HUDEP-2 (cell line): ENCODE data around the gene ACAD9.
"Not testable (repeated sequence)": the region's sequence is repeated elsewhere in the genome, so short reads cannot be mapped to it uniquely, and the experiment has no call there.

Experiments
- DNase-seq, 76 experiments: peaks; one replicate each; lab custom pipeline; 2025; ENCODE audit not compliant: unreplicated experiment in 76 of 76; lab: John Stamatoyannopoulos, UW

ACAD9 gene

DNA sequence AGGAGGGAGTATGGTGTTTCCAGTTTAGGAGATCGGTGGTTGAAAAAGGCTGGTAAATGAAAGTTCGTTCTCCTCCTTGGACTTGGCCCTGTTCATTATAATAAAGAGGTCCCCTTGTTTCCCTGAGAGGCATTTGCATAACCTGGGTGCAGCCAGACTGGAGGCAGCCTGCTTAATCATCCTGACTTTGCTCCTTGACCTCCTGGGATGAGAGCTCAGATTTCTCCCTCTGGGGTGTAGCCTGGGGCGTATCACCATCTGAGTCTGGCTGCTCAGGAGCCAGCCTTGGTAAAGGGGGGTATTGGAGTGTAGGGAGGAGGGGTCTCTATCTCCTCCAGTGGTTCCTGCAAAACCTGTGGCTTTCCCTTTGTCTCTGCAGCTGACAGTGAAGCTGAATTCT lies 21.3 kb upstream of the ACAD9 start:
- DNase-seq = no peak

DNA sequence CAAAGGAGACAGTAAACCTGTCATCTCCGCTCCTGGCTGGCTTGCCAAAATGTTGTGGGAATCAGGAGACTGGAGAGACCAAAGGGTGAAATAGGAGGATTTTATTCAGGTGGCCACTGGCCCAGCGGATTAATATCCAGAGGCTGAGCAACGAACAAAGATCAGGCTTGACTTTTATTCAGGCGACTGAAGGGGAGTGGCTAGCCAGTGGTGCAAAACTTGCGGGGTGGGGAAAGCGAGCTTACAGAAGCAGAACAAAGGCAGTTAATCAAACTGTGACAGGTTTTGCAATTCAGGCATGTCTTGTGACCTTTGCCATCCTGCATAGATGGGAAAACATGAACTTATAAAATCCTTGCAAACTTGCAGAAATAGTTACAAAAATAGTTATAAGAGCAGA lies 19.8 kb upstream of the ACAD9 start:
- DNase-seq = no peak

DNA sequence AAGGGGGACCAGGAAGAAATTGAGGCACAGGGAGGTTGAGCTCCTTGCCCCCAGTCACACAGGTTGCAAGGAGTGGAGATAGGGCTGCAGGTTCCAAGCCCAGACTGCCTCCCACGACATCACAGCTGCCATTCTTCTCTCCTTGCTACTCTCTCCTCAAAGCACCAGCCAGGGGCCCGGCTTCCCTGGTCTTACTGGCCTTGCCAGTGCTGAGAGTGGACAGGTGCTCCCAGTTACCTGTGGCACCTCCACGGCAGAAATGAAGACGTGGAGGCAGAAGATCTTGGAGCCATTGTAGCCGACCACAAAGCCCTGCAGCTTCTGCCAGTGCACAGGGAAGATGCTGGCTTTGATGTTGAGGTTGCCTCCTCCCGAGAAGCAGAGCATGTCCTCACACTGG lies 17.9 kb upstream of the ACAD9 start:
- no peak for DNase-seq

DNA sequence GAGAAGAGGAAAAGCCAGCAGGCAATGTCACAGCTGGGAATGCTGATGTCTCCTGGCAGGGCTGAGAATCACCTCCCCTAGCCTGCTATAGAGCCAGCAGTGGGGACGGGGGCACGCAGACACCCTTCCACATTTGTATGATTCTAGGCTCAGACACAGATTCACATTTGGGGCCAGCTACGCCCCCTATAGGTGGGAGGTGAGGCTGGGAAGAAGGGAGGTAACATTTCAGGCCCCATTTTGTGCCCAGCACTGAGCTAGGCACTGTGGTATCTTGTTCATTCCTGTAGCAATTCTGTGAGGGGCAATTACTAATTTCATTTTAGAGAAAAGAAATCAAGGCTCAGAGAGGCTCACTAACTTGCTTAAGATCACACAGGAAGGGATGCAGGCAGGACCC lies 15.9 kb upstream of the ACAD9 start:
- peak in 2 of 76 experiments; percentile 8 to 16 for DNase-seq

DNA sequence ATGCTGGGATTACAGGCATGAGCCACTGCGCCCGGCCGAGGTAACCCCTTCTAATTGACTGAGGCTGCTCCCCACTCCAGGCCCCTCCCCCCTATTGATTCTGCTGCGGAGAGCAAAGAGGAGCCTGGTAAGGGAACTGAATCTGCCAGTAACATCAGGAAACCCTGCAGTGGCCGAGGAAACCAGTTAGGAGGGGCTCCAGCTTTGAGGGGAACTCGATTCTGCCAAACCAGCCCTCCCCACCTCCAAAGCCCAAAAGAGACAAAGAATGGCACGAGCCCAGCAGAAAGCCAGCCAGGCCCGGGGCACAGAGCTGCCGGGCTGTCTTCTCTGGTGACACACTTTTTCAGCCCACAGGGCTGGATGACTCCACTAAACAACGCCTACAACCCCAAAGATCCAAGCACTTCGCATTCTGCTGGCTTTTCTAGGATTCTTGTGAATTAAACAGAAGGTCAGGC lies 15.0 kb upstream of the ACAD9 start:
- no peak for DNase-seq

GRCh38 chr3:128864849-128865804 lies 14.3 kb upstream of the ACAD9 start:
- peak in 73 of 76 experiments; percentile 13 to 92 (median 72) for DNase-seq

DNA sequence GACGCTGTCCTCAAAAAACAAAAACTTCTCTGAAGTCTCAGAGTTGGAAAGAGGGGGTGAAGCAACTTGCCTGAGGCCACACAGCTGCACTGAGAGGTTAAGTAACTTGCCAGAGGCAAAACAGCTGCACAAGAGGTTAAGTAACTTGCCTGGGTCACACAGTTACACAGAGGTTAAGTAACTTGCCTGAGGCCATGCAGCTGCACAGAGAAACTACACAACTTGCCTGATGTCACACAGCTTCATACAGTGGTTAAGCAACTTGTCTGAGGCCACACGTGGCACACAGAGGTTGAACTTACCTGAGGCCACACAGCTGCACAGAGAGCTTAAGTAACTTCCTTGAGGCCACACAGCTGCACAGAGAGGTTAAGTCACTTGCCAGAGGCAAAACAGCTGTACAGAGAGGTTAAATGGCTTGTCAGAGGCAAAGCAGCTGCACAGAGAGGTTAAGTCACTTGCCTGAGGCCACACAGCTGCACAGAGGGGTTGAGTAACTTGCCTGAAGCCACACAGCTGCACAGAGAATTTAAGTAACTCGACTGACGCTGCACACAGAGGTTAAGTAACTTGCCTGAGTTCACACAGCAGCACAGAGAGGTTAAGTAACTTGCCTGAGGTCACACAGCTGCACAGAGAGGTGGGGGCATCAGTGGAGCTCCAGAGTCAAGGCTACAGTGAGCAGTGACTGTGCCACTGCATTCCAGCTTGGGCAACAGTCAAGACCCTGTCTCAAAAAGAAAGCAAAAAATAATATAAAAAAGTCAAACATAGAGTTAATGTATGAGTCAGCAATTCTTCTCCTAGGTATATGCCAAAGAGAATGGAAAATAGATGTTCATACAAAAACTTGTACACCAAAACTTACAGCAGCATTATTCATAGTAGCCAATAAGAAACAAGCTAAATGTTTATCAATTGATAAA lies 12.0 kb upstream of the ACAD9 start:
- DNase-seq = no peak

DNA sequence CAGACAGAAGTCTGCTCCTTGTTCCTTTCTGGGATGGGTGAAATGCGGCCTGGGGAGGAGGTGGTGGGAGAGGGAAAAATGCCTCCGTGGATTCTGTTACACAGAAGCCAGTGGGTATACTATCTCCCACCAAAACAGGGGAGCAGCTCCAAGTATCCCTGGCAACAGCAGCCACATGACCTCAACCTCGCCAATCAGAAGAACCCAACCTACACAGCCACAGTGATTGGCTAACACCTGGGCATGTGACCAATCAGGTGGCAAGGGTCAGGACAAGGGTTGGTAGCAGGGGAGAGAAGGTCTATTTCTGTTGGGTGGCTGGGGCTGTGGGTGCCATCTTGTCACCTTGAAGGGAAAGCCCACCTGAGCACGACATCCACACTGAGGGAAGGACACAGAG lies 9.1 kb upstream of the ACAD9 start:
- DNase-seq = peak in 1 of 76 experiments; percentile 15

- DNase-seq = no peak
Measured at GRCh38 chr3:128872282-128872681, 7.1 kb upstream of the ACAD9 start.

DNA sequence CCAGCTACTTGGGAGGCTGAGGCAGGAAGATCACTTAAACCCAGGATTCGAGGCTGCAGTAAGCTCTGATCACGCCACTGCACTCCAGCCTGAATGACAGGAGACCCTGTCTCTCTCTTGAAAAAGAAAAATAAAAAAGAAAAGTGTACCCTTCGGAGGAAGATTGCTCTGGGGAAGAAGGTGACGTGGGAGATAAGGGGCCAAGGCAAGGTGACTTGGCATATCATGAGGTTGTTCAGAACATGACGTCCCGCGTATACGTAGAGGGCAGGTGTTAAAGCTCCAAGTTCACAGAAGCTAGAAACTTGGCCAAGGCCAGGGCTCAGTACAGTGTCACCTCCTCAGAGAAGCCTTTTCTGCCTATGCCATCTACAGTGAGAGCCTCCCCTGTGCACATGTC lies 6.7 kb upstream of the ACAD9 start:
- no peak for DNase-seq

DNA sequence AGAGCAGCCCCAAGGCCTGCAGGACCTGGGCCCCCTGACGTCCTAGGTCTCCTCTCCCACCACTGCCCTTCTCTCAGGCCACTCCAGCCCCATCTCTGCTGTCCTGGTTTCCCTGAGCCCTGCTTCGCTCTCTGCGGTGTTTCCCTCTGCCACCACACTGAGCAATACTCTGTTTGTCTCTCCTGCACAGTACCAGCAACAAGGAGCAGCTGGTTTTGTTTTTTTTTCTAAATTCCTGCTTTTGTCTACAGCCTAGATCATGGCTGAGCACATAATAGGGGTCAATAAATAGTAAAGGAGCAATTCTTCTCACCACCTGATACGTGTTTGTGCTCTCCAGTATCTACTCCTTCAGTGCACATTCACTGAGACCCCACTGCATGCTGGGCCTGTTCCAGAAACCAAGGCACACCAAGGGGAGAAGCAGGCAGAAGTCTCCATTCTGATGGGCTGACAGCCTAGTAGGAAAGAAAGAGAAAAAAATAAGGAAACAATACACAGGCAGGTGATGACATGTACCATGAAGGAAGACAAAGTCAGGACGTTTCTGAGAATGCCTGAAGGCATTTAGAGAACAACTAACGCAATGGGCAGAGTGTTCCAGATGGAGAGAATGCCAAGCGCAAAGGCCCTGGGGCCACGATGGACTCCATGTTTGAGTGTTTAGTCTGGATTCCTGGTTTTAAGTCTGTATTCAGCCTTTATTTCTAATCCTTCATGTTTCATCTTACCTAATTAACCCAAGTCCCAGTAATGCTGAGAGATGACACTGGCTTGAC lies 6.0 kb upstream of the ACAD9 start:
- no peak for DNase-seq

- no peak for DNase-seq
Measured at GRCh38 chr3:128874481-128875180, 4.8 kb upstream of the ACAD9 start.

DNA sequence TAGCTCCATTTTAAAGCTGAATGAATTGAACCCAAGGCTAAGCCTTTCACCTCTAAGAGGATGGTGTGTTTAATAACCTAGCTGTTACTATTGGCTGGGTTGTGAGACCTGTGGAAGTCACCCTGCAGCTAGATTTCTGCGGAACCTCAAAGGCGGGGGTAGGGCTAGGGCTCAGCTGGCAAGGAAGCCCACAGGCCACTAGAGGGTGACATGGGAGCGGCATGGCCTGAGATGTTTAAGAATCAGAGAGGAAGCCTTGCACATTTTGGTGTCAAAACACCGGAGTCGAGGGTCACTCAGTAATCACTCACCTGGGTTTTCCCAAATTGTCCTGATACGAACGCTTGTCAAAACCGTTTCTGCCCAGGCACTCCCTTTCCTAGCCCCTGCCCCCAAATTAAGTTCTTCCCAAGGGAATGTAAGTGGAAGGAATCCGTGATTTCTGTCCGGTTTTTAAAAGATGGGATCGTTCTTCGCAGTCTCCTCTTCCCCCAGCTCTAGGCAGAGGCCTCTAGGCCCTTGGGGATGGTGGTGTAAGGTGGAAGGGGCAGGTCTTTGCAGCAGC lies 3.8 kb upstream of the ACAD9 start:
- DNase-seq = peak in 64 of 76 experiments; percentile 3 to 68 (median 36)

- no peak for DNase-seq
Measured at GRCh38 chr3:128878011-128878457, 1.4 kb upstream of the ACAD9 start.

DNA sequence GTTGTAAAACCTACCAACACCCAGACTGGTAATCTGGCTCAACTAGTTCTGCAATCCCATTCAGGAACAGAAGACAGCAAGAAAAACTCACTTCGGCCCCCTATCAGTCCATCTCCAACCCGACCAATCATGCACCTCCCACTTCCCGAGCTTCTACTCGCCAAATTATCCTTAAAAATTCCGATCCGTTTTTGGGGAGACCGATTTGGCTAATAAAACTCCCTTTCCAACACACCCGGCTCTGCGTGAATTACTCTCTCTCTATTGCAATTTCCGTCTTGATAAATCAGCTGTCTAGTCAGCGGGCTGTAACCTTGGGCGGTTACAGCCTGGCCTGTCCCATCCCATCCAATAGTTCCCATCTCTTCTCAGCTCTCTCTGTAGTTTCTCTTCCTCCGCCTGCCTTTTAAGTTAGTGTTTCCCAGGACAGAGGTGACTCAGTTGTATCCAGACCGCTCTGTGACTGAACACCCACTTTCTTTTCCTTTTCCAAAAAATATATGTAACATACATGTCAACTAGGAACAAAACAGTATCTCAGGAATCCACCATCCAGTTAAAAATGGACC lies 780 bp upstream of the ACAD9 start:
- peak in 24 of 76 experiments; percentile 3 to 48 (median 32) for DNase-seq

DNA sequence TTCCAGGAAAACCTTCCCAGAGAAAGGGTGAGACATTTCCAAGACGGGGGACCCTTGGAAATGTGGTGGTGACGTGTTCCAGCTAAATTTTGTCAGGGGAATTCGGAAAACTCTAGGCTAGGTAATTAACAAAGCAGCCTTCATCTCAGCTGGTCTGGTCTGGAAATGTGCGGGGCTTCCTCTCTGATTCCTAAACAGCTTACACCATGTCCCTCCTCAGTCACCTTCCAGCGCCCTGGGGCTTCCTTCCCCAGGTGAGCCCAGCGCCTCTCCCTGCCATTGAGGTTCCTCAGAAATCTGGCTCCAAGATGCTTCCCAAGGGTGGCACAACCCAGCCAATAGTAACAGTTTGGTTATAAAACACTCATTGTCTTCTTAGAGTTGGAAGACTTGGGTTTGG lies 571 bp downstream of the ACAD9 start:
- no peak for DNase-seq

DNA sequence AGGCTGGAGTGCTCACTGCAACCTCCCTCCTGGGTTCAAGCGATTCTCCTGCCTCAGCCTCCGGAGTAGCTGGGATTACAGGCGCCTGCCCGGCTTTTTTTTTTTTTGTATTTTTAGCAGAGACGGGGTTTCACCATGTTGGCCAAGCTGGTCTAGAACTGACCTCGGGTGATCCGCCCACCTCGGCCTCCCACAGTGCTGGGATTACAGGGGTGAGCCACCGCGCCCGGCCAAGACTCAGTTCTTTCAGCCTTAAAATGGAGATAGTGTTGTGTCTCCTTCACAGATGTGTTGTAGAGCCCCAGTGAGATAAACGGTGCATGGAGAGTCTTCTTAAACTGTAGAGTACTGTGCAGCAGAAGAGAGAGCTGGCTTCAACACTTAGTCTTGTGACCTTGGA lies 1.0 kb downstream of the ACAD9 start:
- DNase-seq = not testable (repeated sequence)

GRCh38 chr3:128881576-128881975 lies 2.2 kb downstream of the ACAD9 start:
- DNase-seq = no peak

GRCh38 chr3:128882719-128883118 lies 3.3 kb downstream of the ACAD9 start:
- peak in 42 of 76 experiments; percentile 2 to 72 (median 22) for DNase-seq
